IMR-90 (cell line): ENCODE results near the gene ZFAND6. TPM values are rescaled to one million over a fixed set of nuclear protein-coding genes. Genes with fewer than 3 reads are reported as not detected.

ENCODE experiments used
- ATAC-seq: fragments of 200-7000 bp; cut with Tn5 transposase; 2 replicates; pipeline ENCODE4 v1.9.1; 2020; ENCODE audit warnings: low read depth, mild to moderate bottlenecking, moderate library complexity
- BruUV-seq: library from RNA; stranded (reverse); fragments of 400-500 nt; replicated peaks from 2 replicates; lab custom pipeline; 2021; lab: Mats Ljungman, UMichigan
- CTCF ChIA-PET: fragments of 300-600 bp; formaldehyde crosslinking; extraction: SDS; loops from one replicate; lab custom pipeline; 2021; ENCODE audit warnings: antibody characterized with exemption; lab: Yijun Ruan, JAX
- POLR2A ChIA-PET: fragments of 300-600 bp; sonication (Branson Sonifier 250); formaldehyde crosslinking; loops from one replicate; lab custom pipeline; 2022; ENCODE audit warnings: antibody characterized with exemption; ENCODE audit not compliant: unreplicated experiment; lab: Charles Lee
- DNase-seq: peaks from one replicate; pipeline ENCODE4 v3.0.0; 2013
- H2AFZ ChIP-seq: replicated peaks from 2 replicates; pipeline ENCODE3; 2013; ENCODE audit warnings: low read length, mild to moderate bottlenecking; ENCODE audit not compliant: poor library complexity
- H2AK5ac ChIP-seq: 2 replicates; pipeline ENCODE4 v1.6.1; 2013; ENCODE audit warnings: low read depth, low read length, inconsistent platforms
- H2AK9ac ChIP-seq: replicated peaks from 2 replicates; pipeline ENCODE3; 2013; ENCODE audit warnings: mild to moderate bottlenecking, low read depth, low read length, moderate library complexity; ENCODE audit not compliant: poor library complexity
- H2BK120ac ChIP-seq: 2 replicates; pipeline ENCODE4 v1.6.1; 2013; ENCODE audit warnings: low read depth, low read length, inconsistent platforms
- H2BK15ac ChIP-seq: 3 replicates; pipeline ENCODE4 v1.6.1; 2013; ENCODE audit warnings: low read depth, low read length, inconsistent platforms
- H2BK20ac ChIP-seq: 2 replicates; pipeline ENCODE4 v1.6.1; 2013; ENCODE audit warnings: low read depth, mild to moderate bottlenecking, inconsistent platforms, low read length, moderate library complexity
- H2BK5ac ChIP-seq: 2 replicates; pipeline ENCODE4 v1.6.1; 2013; ENCODE audit warnings: mild to moderate bottlenecking, low read depth, low read length, inconsistent platforms; ENCODE audit not compliant: poor library complexity, severe bottlenecking
- H3K14ac ChIP-seq: replicated peaks from 2 replicates; pipeline ENCODE4 v1.6.1; 2013; ENCODE audit warnings: low read depth, low read length, inconsistent platforms
- H3K18ac ChIP-seq: 2 replicates; pipeline ENCODE4 v1.6.1; 2013; ENCODE audit warnings: low read depth, low read length, control low read depth
- H3K23ac ChIP-seq: 2 replicates; pipeline ENCODE4 v1.6.1; 2013; ENCODE audit warnings: low read depth, low read length, inconsistent platforms
- H3K27ac ChIP-seq: 2 replicates; pipeline ENCODE4 v1.5.1; 2013; ENCODE audit warnings: mild to moderate bottlenecking, control low read depth, low read length; ENCODE audit not compliant: insufficient read depth
- H3K27me3 ChIP-seq: 2 replicates; pipeline ENCODE4 v1.6.1; 2013; ENCODE audit warnings: low read length; ENCODE audit not compliant: control insufficient read depth, insufficient read depth
- H3K36me3 ChIP-seq: 2 replicates; pipeline ENCODE4 v1.6.1; 2013; ENCODE audit warnings: low read length, mixed read lengths; ENCODE audit not compliant: control insufficient read depth, insufficient read depth
- H3K4ac ChIP-seq: 2 replicates; pipeline ENCODE4 v1.6.1; 2013; ENCODE audit warnings: low read depth, low read length, inconsistent platforms
- H3K4me1 ChIP-seq: 2 replicates; pipeline ENCODE4 v1.6.1; 2013; ENCODE audit warnings: low read length, mixed read lengths; ENCODE audit not compliant: control insufficient read depth, insufficient read depth
- H3K4me2 ChIP-seq: 2 replicates; pipeline ENCODE4 v1.6.1; 2013; ENCODE audit warnings: low read depth, mild to moderate bottlenecking, control low read depth, low read length, moderate library complexity
- H3K4me3 ChIP-seq: 2 replicates; pipeline ENCODE4 v1.5.1; 2013; ENCODE audit warnings: low read depth, mild to moderate bottlenecking, control low read depth, low read length, moderate library complexity; ENCODE audit not compliant: insufficient read depth
- H3K56ac ChIP-seq: 2 replicates; pipeline ENCODE4 v1.6.1; 2013; ENCODE audit warnings: low read length, inconsistent platforms; ENCODE audit not compliant: insufficient read depth; ENCODE audit errors: extremely low read depth
- H3K79me1 ChIP-seq, 2 experiments: 2 replicates each; pipeline ENCODE4 v1.6.1; 2013; ENCODE audit warnings: low read length in 2 of 2, inconsistent platforms in 1 of 2, low read depth in 1 of 2
- H3K9ac ChIP-seq: 2 replicates; pipeline ENCODE4 v1.6.1; 2013; ENCODE audit warnings: low read depth, low read length, control low read depth
- H3K9me1 ChIP-seq: 2 replicates; pipeline ENCODE4 v1.6.1; 2013; ENCODE audit warnings: low read length, inconsistent platforms; ENCODE audit not compliant: insufficient read depth
- H3K9me3 ChIP-seq: 2 replicates; pipeline ENCODE4 v1.6.1; 2013; ENCODE audit warnings: low read length; ENCODE audit not compliant: control insufficient read depth, insufficient read depth
- H4K20me1 ChIP-seq: 2 replicates; pipeline ENCODE4 v1.6.1; 2013; ENCODE audit warnings: low read length, inconsistent platforms; ENCODE audit not compliant: insufficient read depth
- H4K5ac ChIP-seq: 2 replicates; pipeline ENCODE4 v1.6.1; 2013; ENCODE audit warnings: mild to moderate bottlenecking, low read depth, low read length, control low read depth
- H4K8ac ChIP-seq, 2 experiments: 2 replicates each; pipeline ENCODE4 v1.6.1; 2013; ENCODE audit warnings: low read depth in 2 of 2, low read length in 2 of 2, control low read depth in 1 of 2, inconsistent platforms in 1 of 2
- H4K91ac ChIP-seq: 2 replicates; pipeline ENCODE4 v1.6.1; 2013; ENCODE audit warnings: low read depth, low read length, inconsistent platforms; ENCODE audit not compliant: insufficient read depth
- CTCF ChIP-seq: conservative IDR thresholded peaks from 2 replicates; pipeline ENCODE4 v1.5.1; 2012; ENCODE audit warnings: mild to moderate bottlenecking, low read depth, low read length, improper control_type of control experiment
- MAFK ChIP-seq: IDR thresholded peaks from 2 replicates; pipeline ENCODE4 v1.6.1; 2012; ENCODE audit warnings: low read depth, low read length, improper control_type of control experiment
- MAZ ChIP-seq: IDR thresholded peaks from 2 replicates; pipeline ENCODE4 v1.6.1; 2012; ENCODE audit warnings: low read depth, mild to moderate bottlenecking, low read length, improper control_type of control experiment, moderate library complexity, borderline replicate concordance
- NFE2L2 ChIP-seq: fragments of 150-350 bp; IDR thresholded peaks from 2 replicates; pipeline ENCODE4 v1.6.1; 2016; ENCODE audit warnings: low read depth, mild to moderate bottlenecking, low read length
- WGBS, 2 experiments: methylation state at CpG; one replicate each; pipeline versions ENCODE4 v1.1.5 to v1.1.7; 2013; ENCODE audit warnings: missing lambda C conversion rate in 2 of 2; ENCODE audit not compliant: insufficient read length in 1 of 2; ENCODE audit errors: extremely low coverage in 2 of 2; 5-methylcytosine and 5-hydroxymethylcytosine counted together
- dilution Hi-C: fragments of 300-500 bp; cut with HindIII; formaldehyde crosslinking; loops from one replicate; pipeline ENCODE4 v1.14.3; 2018; ENCODE audit warnings: low sequenced_read_pairs; ENCODE audit not compliant: unreplicated experiment
- in situ Hi-C: fragments of 300-500 bp; cut with MboI; formaldehyde crosslinking; loops from 3 replicates; pipeline ENCODE4 v1.14.3; 2019; ENCODE audit warnings: low sequenced_read_pairs, inconsistent platforms, mixed read lengths
- intact Hi-C: fragments of 100-400 bp; cut with micrococcal nuclease; formaldehyde crosslinking; loops from 2 replicates; pipeline ENCODE4 v1.10.0; 2022
- polyA plus RNA-seq, 3 experiments: library from polyadenylated mRNA; depleted of rRNA; stranded (reverse); fragments of >200 nt; gene quantifications; 2 replicates each; pipeline ENCODE4 v1.2.3, GENCODE V29; 2012; ENCODE audit warnings: low replicate concordance in 1 of 3
- total RNA-seq: library from RNA; depleted of rRNA; stranded (reverse); fragments of >200 nt; gene quantifications from 2 replicates; pipeline ENCODE4 v1.2.3, GENCODE V29; 2012

ZFAND6 gene
- total and polyA plus RNA-seq, 2 of the 4 experiments (the other 2 are of a cell fraction) = 77.5 to 96.4 TPM

- Histone ChIP-seq H4K5ac (no peak overlapping the region), H3K4ac (no peak overlapping the region), H2BK5ac (no peak overlapping the region), H4K20me1 (peaks cover 24% of the 10 kb centered on the region; the same call in 1 of the 2 replicates), H3K9ac (no peak overlapping the region), H2AK9ac (no peak overlapping the region), H2BK15ac (no peak overlapping the region), H3K18ac (no peak overlapping the region), H3K79me1 (peaks cover 18 to 77% of the 10 kb centered on the region in 2 experiments), H4K91ac (no peak overlapping the region), H3K9me3 (no peaks in the 10 kb centered on the region), H3K23ac (no peak overlapping the region), H3K36me3 (peaks cover 3% of the 10 kb centered on the region), H3K4me1 (peaks cover 6% of the 10 kb centered on the region; the same call in 1 of the 2 replicates), H2BK120ac (no peak overlapping the region), H3K14ac (no peak overlapping the region), H2BK20ac (no peak overlapping the region), H3K9me1 (peaks cover 8% of the 10 kb centered on the region; the same call in 1 of the 2 replicates), H4K8ac (no peak overlapping the region), H3K56ac (no peak overlapping the region), H2AFZ (no peak overlapping the region), H3K4me2 (no peak overlapping the region), H3K27me3 (no peaks in the 10 kb centered on the region), H3K27ac (no peak overlapping the region), H3K4me3 (no peak overlapping the region), H2AK5ac (no peak overlapping the region)
- WGBS, 2 experiments = no CpG with 5 or more reads among the region's 3 CpGs
- no TSS peak for BruUV-seq
- ChIA-PET POLR2A (no interaction called here), CTCF (no interaction called here)
- intact Hi-C loops (no loop called here), dilution Hi-C loops (no loop called here), in situ Hi-C loops (no loop called here)
- TF ChIP-seq MAFK (no peak), NFE2L2 (no peak), MAZ (no peak), CTCF (no peak)
- no peak for ATAC-seq
- DNase-seq = no peak
These were observed 48.3 kb downstream of the ZFAND6 start for GRCh38 chr15:80107774-80108173.
